Small intestine (tissue), 7 donors: Measurements from ENCODE around the gene GAB1. TPM values are rescaled to one million over a fixed set of nuclear protein-coding genes. Genes with fewer than 3 reads are reported as not detected.

Source experiments
- DNase-seq, 2 donors: peaks; one replicate each; pipeline versions ENCODE4 v3.0.0 to v3.0.0-alpha.2; 2013
- FAIRE-seq: peaks from 2 replicates; lab custom pipeline; 2012; peaks lifted over from hg19 to GRCh38; lab: Jason Lieb, UNC
- H3K27ac ChIP-seq, 3 donors: one replicate each; pipeline ENCODE4 v1.5.1; 2013; ENCODE audit warnings: low read length in 2 of 3, mild to moderate bottlenecking in 2 of 3, control low read depth in 1 of 3, inconsistent platforms in 1 of 3, low read depth in 1 of 3, moderate library complexity in 1 of 3
- H3K27me3 ChIP-seq, 3 donors: one replicate each; pipeline ENCODE4 v1.6.1; 2013; ENCODE audit warnings: low read length in 3 of 3, inconsistent platforms in 1 of 3; ENCODE audit not compliant: control insufficient read depth in 3 of 3, insufficient read depth in 3 of 3
- H3K36me3 ChIP-seq, 3 donors: one replicate each; pipeline ENCODE4 v1.6.1; 2013; ENCODE audit warnings: low read length in 3 of 3, inconsistent platforms in 1 of 3, low read depth in 1 of 3, mild to moderate bottlenecking in 1 of 3, moderate library complexity in 1 of 3; ENCODE audit not compliant: control insufficient read depth in 3 of 3, insufficient read depth in 2 of 3
- H3K4me1 ChIP-seq, 3 donors: one replicate each; pipeline ENCODE4 v1.6.1; 2013; ENCODE audit warnings: low read length in 2 of 3, inconsistent platforms in 1 of 3, low read depth in 1 of 3, mild to moderate bottlenecking in 1 of 3, moderate library complexity in 1 of 3; ENCODE audit not compliant: control insufficient read depth in 3 of 3, insufficient read depth in 2 of 3
- H3K4me3 ChIP-seq, 3 donors: one replicate each; pipeline ENCODE4 v1.5.1; 2013; ENCODE audit warnings: low read length in 3 of 3, control low read depth in 1 of 3, inconsistent platforms in 1 of 3, low read depth in 1 of 3, mild to moderate bottlenecking in 1 of 3, moderate library complexity in 1 of 3
- H3K9me3 ChIP-seq, 2 donors: one replicate each; pipeline ENCODE4 v1.6.1; 2013; ENCODE audit warnings: low read depth in 1 of 2, low read length in 1 of 2; ENCODE audit not compliant: control insufficient read depth in 2 of 2, insufficient read depth in 1 of 2
- WGBS, 3 donors: extraction: QIAGEN DNeasy Blood & Tissue Kit; methylation state at CpG; one replicate each; pipeline ENCODE4 v1.1.7; 2013; 5-methylcytosine and 5-hydroxymethylcytosine counted together
- polyA plus RNA-seq, 4 donors: library from polyadenylated mRNA; stranded (reverse) in 3 of 4; unstranded in 1 of 4; fragments of 200-250 nt in 3 of 4; fragments of 120-200 nt in 1 of 4; gene quantifications; one replicate each; pipeline versions ENCODE4 v1.2.1 to v1.2.3, GENCODE V29; 2013
- donor health status: healthy with polysubstance abuse.
- donor health status: control.
- donor health status: control.
- donor health status: Bipolar disorder and iron deficiency.
- donor health status: healthy.

GAB1 gene
- polyA plus RNA-seq, 4 donors: 3.5 to 71.7 (median 6.7) TPM

DNA sequence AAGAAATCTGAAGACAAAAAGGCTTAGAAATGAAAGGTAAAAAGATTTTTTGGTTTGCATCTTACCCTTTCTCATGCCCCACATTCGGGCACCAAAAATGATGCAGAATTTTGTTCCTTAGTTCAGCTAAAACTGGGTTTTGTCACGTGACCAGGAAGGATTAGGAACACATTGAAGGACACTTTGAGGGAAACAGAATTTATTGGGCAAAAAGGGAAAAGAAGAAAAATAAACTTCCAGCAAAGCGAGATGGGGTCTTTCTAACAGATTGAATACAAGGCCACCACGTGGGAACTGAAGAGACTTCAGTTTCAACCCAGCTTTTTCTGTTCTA, 95.5 kb downstream of the GAB1 start:
- no peak for FAIRE-seq
- H3K36me3 ChIP-seq: peaks cover 0 to 10% (median 1%) of the 10 kb centered on the region in 3 donors

DNA sequence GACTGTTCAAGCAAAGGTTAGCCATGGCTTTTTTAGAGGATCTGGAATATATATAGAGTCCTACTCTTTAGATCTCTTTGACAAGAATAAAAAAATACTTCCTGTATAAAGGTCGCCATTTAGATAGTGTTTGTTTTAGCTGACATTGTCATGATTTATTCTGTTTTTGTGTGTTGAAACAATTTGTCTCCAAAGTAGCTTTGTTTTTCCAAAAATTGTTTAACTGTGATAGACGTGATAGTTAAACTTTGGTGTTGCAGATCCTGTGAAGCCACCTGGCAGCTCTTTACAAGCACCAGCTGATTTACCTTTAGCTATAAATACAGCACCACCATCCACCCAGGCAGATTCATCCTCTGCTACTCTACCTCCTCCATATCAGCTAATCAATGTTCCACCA, 96.6 kb downstream of the GAB1 start:
- Histone ChIP-seq H3K27me3 (no peaks in the 10 kb centered on the region), H3K36me3 (peaks cover 1 to 10% (median 2%) of the 10 kb centered on the region in 3 donors), H3K4me3 (no peak overlapping the region), H3K27ac (no peak overlapping the region), H3K9me3 (peaks cover 0 to 13% of the 10 kb centered on the region in 2 donors), H3K4me1 (no peaks in the 10 kb centered on the region)
- no peak for FAIRE-seq
- DNase-seq: no peak
- 75 to 87% (median 84%) methylated on average over 2 of the region's 2 CpGs for WGBS, 3 donors

More for the DNA sequence above, 95.5 kb downstream of the GAB1 start:
- Histone ChIP-seq H3K9me3 (peaks cover 0 to 17% of the 10 kb centered on the region in 2 donors), H3K4me3 (no peak overlapping the region), H3K27me3 (no peaks in the 10 kb centered on the region), H3K4me1 (no peaks in the 10 kb centered on the region), H3K27ac (no peak overlapping the region)
- WGBS, 3 donors: 87 to 94% (median 89%) methylated on average over 4 of the region's 4 CpGs
- no peak for DNase-seq

DNA sequence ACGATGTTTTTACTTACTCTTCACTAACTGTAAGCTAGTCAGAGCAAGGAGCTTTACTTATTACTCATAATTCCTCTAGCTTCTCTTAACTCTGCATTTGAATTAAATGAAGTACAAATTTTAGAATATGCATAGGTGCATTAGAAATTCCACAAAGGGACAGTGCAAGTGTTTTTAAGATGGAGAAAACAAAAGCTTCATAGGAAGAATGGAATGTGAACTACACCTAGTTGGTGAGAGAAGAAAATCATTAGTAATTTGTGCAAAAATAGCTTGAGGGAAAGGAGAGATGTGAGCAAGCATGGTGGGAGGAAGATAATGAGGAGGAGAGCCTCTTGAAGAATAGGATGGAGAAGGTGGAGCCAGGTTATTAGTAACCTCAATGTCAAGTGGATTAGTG, 99.3 kb downstream of the GAB1 start:
- peaks cover 0 to 9% (median 2%) of the 10 kb centered on the region in 3 donors for H3K36me3 ChIP-seq

DNA sequence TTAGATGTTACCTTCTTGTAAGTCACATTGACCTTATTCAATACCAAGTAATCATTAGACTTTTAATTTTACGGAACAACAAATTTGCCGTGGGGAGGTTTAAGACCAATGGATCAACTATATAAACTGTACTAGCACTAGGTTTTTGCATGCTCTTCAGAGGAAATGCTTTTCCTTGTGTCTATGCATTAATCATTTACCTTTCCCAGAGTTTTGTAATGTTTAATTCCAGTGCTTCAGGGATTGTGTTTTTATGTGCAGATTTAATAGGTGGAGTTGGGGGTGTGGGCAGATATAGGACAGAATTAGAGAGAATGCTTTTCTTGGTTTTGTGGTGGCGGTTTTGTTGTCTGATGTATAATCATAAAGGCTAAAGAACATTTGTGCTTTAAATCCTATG, 100.8 kb downstream of the GAB1 start:
- DNase-seq (no peak), FAIRE-seq (no peak)
- Histone ChIP-seq H3K27ac (no peak overlapping the region), H3K4me1 (no peaks in the 10 kb centered on the region), H3K27me3 (no peaks in the 10 kb centered on the region), H3K36me3 (peaks cover 0 to 12% (median 2%) of the 10 kb centered on the region in 3 donors), H3K4me3 (no peak overlapping the region), H3K9me3 (no peaks in the 10 kb centered on the region)
- WGBS, 3 donors: 98 to 100% (median 98%) methylated on average over 3 of the region's 3 CpGs

More for the DNA sequence above, 99.3 kb downstream of the GAB1 start:
- DNase-seq: no peak
- Histone ChIP-seq H3K27ac (no peak overlapping the region), H3K9me3 (peaks cover 0 to 7% of the 10 kb centered on the region in 2 donors), H3K4me1 (no peaks in the 10 kb centered on the region), H3K4me3 (no peak overlapping the region), H3K27me3 (no peaks in the 10 kb centered on the region)
- FAIRE-seq: no peak
- 75 to 94% (median 83%) methylated on average over 1 of the region's 1 CpG for WGBS, 3 donors

DNA sequence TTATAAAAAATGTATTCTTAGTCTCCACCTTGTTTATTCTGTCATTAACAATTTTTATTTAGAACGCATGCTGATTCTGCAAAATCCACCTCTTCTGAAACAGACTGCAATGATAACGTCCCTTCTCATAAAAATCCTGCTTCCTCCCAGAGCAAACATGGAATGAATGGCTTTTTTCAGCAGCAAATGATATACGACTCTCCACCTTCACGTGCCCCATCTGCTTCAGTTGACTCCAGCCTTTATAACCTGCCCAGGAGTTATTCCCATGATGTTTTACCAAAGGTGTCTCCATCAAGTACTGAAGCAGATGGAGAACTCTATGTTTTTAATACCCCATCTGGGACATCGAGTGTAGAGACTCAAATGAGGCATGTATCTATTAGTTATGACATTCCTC, 101.3 kb downstream of the GAB1 start:
- Histone ChIP-seq H3K36me3 (peaks cover 0 to 12% (median 2%) of the 10 kb centered on the region in 3 donors), H3K27me3 (no peaks in the 10 kb centered on the region), H3K4me3 (no peak overlapping the region), H3K4me1 (no peaks in the 10 kb centered on the region), H3K27ac (no peak overlapping the region), H3K9me3 (no peaks in the 10 kb centered on the region)
- peak in 1 of 2 donors; percentile 15 for DNase-seq
- 81 to 87% (median 83%) methylated on average over 5 of the region's 5 CpGs for WGBS, 3 donors
- no peak for FAIRE-seq

DNA sequence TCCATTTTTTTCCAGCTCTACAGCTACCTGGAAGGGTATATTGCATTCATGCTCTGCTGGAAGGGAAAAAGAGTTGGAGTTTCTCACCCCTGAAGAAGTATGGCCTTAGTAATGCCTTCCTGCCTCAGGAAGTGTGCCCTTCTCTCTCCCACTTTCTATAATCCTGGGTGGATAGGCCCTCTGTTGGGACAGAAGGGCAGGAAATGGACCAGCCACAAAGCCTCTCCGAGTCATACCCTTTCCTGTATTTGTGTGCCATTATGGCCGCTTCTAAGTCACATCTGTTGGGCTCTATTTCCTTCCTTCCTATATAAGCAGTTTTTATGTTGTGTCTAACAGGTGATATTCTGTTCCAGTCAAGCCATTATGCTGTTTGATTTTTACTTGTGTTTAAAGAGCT, 102.0 kb downstream of the GAB1 start:
- WGBS, 3 donors: 78 to 92% (median 89%) methylated on average over 2 of the region's 2 CpGs
- Histone ChIP-seq H3K4me3 (no peak overlapping the region), H3K27me3 (no peaks in the 10 kb centered on the region), H3K36me3 (peaks cover 0 to 12% (median 2%) of the 10 kb centered on the region in 3 donors), H3K27ac (no peak overlapping the region), H3K9me3 (no peaks in the 10 kb centered on the region), H3K4me1 (no peaks in the 10 kb centered on the region)
- FAIRE-seq (no peak), DNase-seq (no peak)

DNA sequence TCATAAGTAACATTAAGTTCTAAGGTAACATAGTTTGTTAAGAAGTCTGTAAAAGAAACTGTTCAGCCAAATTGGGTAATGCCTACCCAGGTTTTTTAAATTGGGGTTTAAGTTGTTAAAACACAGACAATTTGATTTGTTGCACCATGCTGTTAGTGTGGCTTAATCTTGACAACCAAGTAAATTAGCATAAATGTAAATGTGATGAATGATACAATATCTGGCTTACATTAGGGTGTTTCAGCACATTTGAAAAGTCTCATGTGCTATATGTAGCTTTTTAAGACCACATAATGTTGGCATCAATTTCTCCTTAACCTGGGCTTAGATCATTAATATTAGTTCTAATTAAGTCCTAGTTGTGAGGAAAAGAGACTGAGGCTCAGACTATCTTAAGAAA, 104.4 kb downstream of the GAB1 start:
- no peak for DNase-seq
- Histone ChIP-seq H3K9me3 (no peaks in the 10 kb centered on the region), H3K4me1 (no peaks in the 10 kb centered on the region), H3K4me3 (no peak overlapping the region), H3K27me3 (no peaks in the 10 kb centered on the region), H3K36me3 (peaks cover 2 to 8% (median 3%) of the 10 kb centered on the region in 3 donors), H3K27ac (no peak overlapping the region)
- no peak for FAIRE-seq

DNA sequence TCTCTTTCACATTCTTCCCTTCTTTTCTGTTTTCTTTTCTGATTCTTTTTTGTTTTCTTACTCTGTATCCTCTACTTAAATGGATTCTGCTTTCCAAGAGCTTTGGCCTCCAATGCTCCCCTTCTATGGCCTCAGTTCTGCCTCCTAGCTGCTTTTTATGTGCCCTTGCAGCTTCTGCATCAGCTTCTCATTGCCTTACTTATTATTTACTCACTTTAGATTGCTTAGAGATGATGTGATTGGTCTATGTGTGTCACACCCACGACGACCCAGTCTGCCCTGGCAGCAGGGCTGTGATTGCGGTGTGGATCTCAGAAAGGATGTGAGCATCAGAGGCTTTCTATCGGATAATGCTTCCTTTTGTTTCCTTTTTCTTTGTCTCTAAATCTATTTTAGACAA, 105.0 kb downstream of the GAB1 start:
- Histone ChIP-seq H3K4me3 (no peak overlapping the region), H3K9me3 (no peaks in the 10 kb centered on the region), H3K36me3 (peaks cover 2 to 8% (median 3%) of the 10 kb centered on the region in 3 donors), H3K27me3 (no peaks in the 10 kb centered on the region), H3K27ac (no peak overlapping the region), H3K4me1 (no peaks in the 10 kb centered on the region)
- peak in 1 of 2 donors; percentile 11 for DNase-seq
- no peak for FAIRE-seq
- WGBS, 3 donors: 68 to 76% (median 74%) methylated on average over 4 of the region's 4 CpGs

DNA sequence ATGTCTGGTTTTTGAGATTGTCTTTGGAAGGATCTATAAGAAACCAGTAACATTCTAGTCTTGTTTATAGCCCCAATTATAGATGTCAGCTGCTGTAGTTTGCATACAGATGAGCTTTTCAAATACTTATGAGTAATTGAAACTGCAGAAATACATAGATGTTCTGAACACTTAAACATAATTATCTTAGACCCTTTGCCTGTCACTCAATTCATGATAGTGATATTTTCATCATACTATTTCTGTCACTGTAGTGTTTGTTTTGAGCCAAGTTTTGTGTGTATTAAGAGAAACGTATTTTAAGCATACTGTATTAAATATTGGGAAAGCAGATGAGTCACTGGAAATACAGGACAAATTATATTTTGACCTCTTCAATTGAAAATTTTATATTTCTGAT, 107.1 kb downstream of the GAB1 start:
- H3K9me3 ChIP-seq: no peaks in the 10 kb centered on the region
- no peak for FAIRE-seq
- DNase-seq: no peak
- H3K36me3 ChIP-seq: peaks cover 0 to 7% (median 3%) of the 10 kb centered on the region in 3 donors
- H3K4me3 ChIP-seq: no peak overlapping the region
- no peak overlapping the region for H3K27ac ChIP-seq
- H3K27me3 ChIP-seq: no peaks in the 10 kb centered on the region
- no peaks in the 10 kb centered on the region for H3K4me1 ChIP-seq
- WGBS, 3 donors: 55 to 69% (median 58%) methylated on average over 1 of the region's 1 CpG
